Daoy (cell line): ENCODE measurements around the gene ADGRV1. TPM values are rescaled to one million over a fixed set of nuclear protein-coding genes. Genes with fewer than 3 reads are reported as not detected.
A peak's percentile ranks its signal among the peaks of the same experiment; 100 is the strongest.

ENCODE experiments used
- DNase-seq: peaks from one replicate; pipeline ENCODE4 v3.0.0-alpha.2; 2015; ENCODE audit warnings: low read depth
- total RNA-seq: library from RNA; depleted of rRNA; stranded (reverse); fragments of >200 nt; shearing (Covaris generic); gene quantifications from 2 replicates; pipeline ENCODE4 v1.2.3, GENCODE V29; 2014

Gene ADGRV1
- total RNA-seq, 1 experiment from 2014 or later, result 10.6 TPM

DNA sequence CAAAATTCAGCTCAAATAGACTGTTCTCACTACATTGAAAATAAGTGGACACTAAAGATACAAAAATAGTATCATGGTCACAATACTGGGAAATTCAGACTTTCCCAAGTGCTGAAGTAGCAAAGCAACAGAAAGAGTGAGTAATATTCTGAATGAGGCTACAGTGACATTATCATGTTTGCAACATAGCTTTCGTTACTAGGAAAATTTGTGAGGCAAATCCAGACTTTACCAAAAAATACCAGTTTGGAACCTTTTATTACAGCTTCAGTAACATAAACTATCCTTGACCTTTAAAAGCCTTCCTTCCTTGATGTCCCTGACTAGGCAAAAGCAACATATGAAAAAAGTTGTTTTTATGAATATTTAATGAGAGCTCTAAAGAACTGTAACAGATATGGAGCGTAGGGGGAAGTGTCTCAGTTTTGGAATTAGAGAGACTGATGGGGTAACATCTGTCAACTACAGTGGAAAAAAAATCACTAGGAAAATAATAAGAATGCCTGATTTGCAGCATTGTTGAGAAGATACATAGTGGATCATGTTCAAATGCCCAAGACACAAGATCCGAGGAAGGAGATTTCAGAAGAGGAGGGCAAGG is 312.9 kb downstream of the ADGRV1 start:
- no peak for DNase-seq

DNA sequence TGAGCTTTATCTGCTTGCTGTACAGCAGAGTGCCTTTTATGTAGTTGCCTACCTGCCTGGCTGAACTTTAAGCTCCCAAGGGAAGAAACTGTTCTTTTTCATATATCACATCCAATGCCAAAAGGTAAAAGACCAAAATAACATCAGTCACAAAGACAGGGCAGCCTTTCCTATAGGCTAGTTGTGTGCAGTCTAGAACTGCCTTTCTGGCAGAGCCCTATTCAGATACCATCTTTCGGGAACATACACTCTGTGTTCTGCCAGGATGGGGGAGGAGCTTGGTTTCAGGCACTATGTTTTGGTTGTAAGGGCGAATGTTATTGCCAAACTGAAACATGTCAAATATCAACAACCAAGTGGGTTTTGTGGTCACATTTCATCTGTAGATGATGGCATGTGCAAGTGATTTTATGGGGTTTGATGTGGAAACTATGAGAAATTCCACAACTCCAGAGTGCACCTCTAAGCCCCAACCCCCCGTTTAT is 314.5 kb downstream of the ADGRV1 start:
- DNase-seq, result no peak

GRCh38 chr5:90874066-90874465 is 315.5 kb downstream of the ADGRV1 start:
- no peak for DNase-seq

DNA sequence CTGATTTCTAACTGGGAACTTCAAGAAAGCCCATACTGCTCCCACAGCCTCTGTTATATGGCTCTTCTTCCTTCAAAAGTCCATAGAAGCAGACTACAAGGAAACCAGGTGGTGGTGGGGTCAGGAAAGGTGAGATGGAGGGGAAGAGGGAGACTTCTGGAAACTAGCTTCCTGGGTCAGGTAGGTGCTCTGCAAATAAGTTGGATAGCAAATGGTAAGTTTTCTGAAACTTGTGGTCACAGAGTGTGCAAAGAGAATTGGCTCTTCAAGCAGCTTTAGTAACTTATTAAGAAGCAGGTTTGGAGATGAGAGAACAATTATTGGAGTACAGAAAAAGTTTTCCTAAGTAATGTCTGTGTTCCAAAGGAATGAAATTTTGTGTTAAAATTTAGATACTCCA is 316.9 kb downstream of the ADGRV1 start:
- no peak for DNase-seq

DNA sequence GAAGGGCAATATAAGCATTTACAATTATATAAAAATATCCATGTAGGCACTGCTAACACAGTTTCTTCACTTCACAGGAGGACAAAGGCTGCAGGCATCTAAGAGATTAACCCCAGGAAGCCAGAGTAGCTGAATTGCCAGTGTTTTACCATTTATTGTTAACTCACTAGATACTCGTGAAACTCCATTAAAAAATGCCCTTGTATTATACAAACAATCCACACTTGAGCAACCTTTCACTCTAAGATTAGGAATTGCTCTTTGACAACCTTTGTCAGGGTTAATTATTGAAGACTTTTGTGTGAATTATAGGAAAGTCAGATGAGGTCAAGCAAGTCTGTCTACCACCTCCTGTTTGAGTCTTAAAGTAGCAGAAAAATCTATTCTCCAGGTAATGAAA is 317.8 kb downstream of the ADGRV1 start:
- no peak for DNase-seq

- no peak for DNase-seq
Observed at GRCh38 chr5:90877049-90877448, 318.5 kb downstream of the ADGRV1 start.

DNA sequence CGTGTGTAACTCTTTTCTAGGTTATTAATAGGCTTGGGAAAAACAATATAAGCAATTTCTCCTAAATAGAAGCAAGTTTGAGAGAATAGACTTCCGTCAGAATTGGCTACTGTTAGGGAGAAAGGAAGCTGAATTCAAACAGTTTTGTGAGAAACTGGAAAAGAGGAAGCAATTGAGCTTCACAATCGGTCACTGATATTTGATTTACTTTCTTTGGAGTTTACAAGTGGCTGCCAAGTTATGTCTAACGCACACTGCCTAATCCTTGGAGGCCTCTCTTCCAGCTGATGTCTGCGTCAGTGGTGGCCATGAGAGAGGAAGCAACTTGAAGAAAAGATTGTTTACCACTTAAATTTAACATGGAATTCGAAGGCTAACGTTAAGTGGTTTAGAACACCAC is 319.5 kb downstream of the ADGRV1 start:
- DNase-seq, result no peak

- DNase-seq, result peak; percentile 28
Observed at GRCh38 chr5:90878549-90879196, 320.1 kb downstream of the ADGRV1 start.

GRCh38 chr5:90881626-90882150 is 323.1 kb downstream of the ADGRV1 start:
- DNase-seq, result no peak

- no peak for DNase-seq
Observed at GRCh38 chr5:90882448-90882847, 323.9 kb downstream of the ADGRV1 start.

- DNase-seq, result no peak
Observed at GRCh38 chr5:90885180-90885868, 326.7 kb downstream of the ADGRV1 start.

DNA sequence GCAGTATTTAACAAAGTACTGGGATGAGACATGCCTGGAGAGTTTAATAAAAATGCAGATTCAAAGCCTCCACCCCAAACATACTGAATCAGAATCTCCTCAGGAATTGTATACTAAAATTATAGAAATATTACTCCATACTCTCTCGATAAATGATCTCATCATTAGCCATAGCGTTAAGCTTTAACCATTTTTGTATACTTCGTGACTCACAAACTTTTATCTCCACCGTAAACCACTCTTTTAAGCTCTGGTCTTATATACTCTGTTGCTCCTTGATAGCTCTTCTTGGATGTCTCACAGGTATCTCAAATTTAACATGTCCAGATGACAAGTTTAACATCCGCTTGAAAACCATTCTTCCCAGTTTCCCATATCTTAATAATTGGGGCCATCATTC is 327.8 kb downstream of the ADGRV1 start:
- DNase-seq, result no peak

- peak; percentile 45 for DNase-seq
Observed at GRCh38 chr5:90888511-90889324, 330.1 kb downstream of the ADGRV1 start.

DNA sequence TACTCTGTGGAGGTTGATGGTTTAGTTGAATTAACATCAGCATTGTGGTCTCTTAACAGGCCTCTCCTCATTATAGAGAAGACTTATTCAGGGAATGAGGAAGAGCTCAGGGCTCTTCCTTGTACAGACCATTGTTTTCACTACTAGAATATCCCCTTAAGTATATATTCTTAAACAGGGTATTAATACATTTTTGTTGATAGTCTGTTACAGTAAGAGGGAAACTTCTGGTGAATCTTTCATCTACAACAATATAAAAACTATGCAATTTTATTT is 330.7 kb downstream of the ADGRV1 start:
- DNase-seq, result no peak

GRCh38 chr5:90890180-90890579 is 331.6 kb downstream of the ADGRV1 start:
- no peak for DNase-seq

DNA sequence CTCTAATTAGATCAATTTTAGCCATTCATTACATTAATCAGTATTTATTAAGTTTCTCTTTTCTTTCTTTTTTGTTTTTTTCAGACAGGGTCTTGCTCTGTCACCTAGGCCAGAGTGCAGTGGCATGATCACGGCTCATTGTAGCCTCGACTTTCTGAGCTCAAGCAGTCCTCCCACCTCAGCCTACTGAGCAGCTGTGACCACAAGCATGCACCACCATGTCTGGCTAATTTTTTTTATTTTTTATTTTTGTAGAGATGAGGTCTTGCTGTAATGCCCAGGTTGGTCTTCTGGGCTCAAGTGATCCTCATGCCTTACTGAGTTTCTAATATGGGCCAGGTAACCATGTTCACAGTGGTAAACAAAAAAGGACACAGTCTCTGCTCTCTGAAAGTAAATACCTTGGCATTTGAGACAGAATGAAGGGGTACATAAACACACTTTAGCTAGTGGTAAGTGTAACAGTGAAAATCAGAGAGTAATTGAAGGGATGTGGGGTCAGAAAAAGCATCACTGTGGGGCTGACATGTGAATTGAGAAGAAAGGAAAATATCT is 336.3 kb downstream of the ADGRV1 start:
- DNase-seq, result no peak

DNA sequence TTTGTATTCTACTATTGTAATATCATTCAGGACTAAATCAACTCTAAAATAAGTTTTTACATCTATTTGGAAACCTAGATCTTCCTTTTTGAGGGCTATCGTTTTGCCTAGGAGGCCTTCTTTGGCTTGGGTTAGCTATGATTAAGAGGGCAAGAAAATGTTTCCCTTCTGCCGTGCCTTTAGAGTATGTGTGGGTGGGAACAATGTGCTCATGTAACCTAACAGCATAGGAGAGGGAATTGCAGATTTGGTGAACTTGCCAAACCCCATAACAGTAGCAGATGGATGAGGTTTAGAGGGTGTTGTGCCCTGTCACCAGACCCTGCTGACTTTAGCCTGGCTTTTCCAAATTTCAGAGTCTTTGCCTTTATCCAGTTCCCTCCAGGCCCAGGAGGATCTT is 339.0 kb downstream of the ADGRV1 start:
- peak; percentile 7 for DNase-seq

DNA sequence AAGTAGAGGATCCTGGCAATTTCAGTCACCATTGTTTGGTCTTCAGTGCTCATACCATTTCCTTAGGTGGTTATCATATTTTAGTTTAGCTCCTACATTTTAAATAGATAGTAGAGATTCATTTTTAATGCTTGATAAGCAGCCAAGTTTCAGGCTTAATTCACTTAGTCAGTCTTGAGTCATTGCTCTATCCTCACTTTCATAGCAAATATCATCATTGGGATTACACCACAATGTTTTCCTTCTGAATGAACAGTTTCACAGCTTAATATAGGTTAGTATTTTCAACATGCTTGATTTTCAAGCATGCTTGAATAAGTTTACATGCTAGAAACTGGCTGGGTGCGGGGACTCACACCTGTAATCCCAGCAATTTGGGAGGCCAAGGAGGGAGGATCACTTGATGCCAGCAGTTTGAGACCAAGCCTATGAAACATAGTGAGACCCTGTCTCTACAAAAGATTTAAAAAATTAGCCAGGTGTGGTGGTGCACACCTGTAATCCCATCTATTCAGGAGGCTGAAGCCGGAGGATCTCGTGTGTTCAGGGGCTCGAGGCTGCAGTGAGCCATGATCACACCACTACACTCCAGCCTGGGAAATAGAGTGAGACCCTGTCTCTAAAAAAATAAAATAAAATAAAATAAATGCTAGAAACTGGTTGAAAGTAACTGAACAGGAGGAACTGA is 339.9 kb downstream of the ADGRV1 start:
- DNase-seq, result peak; percentile 18

GRCh38 chr5:90899014-90899604 is 340.5 kb downstream of the ADGRV1 start:
- DNase-seq, result no peak

GRCh38 chr5:90901261-90901660 is 342.7 kb downstream of the ADGRV1 start:
- DNase-seq, result no peak

DNA sequence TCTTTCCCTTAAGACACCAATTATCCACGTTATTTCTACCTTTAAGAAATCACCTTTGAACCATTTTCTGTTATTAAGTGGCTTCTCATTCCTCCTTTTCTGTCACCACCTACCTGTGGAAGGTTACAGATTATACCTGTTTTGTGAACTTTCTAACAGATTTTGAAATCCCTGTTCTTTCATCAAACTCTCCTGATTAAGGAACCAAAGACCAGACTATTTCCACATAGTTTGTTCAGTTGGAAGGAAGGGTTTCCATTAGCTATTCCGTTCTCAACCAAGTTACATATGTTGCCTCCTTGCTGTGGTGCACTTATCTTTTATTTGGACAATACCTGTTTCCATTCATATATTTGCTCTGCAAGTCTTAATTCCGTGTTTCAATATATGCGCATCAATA is 343.6 kb downstream of the ADGRV1 start:
- DNase-seq, result no peak
